Stomach (tissue), 9 donors: Measurements from ENCODE around the gene ROS1. TPM values are rescaled to one million over a fixed set of nuclear protein-coding genes. Genes with fewer than 3 reads are reported as not detected.

ENCODE experiments used
- DNase-seq, 2 donors: peaks; one replicate each; pipeline versions ENCODE4 v3.0.0 to v3.0.0-alpha.2; 2013 to 2019
- H3K27ac ChIP-seq, 5 donors: fragments of 200-600 bp in 4 of 5; sonication (generic) in 4 of 5; one replicate each; pipeline ENCODE4 v1.5.1; 2013 to 2019; ENCODE audit warnings: mild to moderate bottlenecking in 1 of 5, moderate library complexity in 1 of 5
- H3K27me3 ChIP-seq, 3 donors: fragments of 200-600 bp; sonication (generic); one replicate each; pipeline ENCODE4 v1.5.1; 2017 to 2019; ENCODE audit warnings: mixed run types in 1 of 3
- H3K36me3 ChIP-seq, 4 donors: fragments of 200-600 bp; sonication (generic); 1 replicate in 3 of 4; 2 replicates in 1 of 4; pipeline ENCODE4 v1.5.1; 2016 to 2019
- H3K4me1 ChIP-seq, 4 donors: fragments of 200-600 bp; sonication (generic); one replicate each; pipeline ENCODE4 v1.5.1; 2016 to 2019
- H3K4me3 ChIP-seq, 4 donors: fragments of 200-600 bp; sonication (generic) in 3 of 4; one replicate each; pipeline ENCODE4 v1.5.1; 2016 to 2019; ENCODE audit warnings: mild to moderate bottlenecking in 1 of 4
- H3K9me3 ChIP-seq, 4 donors: fragments of 200-600 bp; sonication (generic); one replicate each; pipeline ENCODE4 v1.5.1; 2016 to 2019
- EP300 ChIP-seq: sonication (generic); formaldehyde crosslinking; IDR thresholded peaks from one replicate; pipeline ENCODE4 v1.6.1; 2017; ENCODE audit warnings: antibody characterized with exemption
- POLR2A ChIP-seq, 4 donors: fragments of 450-650 bp; IDR thresholded peaks; one replicate each; pipeline ENCODE4 v1.6.1; 2016; ENCODE audit warnings: antibody characterized with exemption in 4 of 4, control low read depth in 2 of 4, mild to moderate bottlenecking in 1 of 4, moderate library complexity in 1 of 4
- POLR2AphosphoS5 ChIP-seq, 3 donors: sonication (generic); formaldehyde crosslinking; IDR thresholded peaks; one replicate each; pipeline ENCODE4 v1.6.1; 2016; ENCODE audit warnings: antibody characterized with exemption in 3 of 3
- WGBS, 5 donors: extraction: QIAGEN DNeasy Blood & Tissue Kit in 3 of 5; methylation state at CpG; one replicate each; pipeline versions ENCODE4 v1.1.5 to v1.1.7; 2013 to 2018; 5-methylcytosine and 5-hydroxymethylcytosine counted together
- intact Hi-C: fragments of 100-400 bp; cut with DNase I; formaldehyde crosslinking; loops from one replicate; pipeline ENCODE4 v1.15.1; 2023; ENCODE audit warnings: low total_unique reads
- polyA plus RNA-seq, 3 donors: library from polyadenylated mRNA; stranded (reverse); fragments of 200-250 nt; gene quantifications; one replicate each; pipeline ENCODE4 v1.2.3, GENCODE V29; 2013
- total RNA-seq, 5 donors: library from RNA; depleted of rRNA; stranded (reverse); fragments of >200 nt; gene quantifications; one replicate each; pipeline versions ENCODE4 v1.1.0 to v1.2.3, GENCODE V29; 2014 to 2016
- TF ChIP-seq, protein P1 (sequence below), 7 experiments: fragments of 450-650 bp in 4 of 7; fragments of 200-600 bp in 3 of 7; sonication (generic) in 3 of 7; IDR thresholded peaks; one replicate each; pipeline ENCODE4 v1.5.1; 2016 to 2019; ENCODE audit warnings: antibody characterized with exemption in 7 of 7, control low read depth in 2 of 7, mild to moderate bottlenecking in 1 of 7
- donor health status: healthy with polysubstance abuse.
- donor health status: Bipolar disorder and iron deficiency.
- donor health status: healthy.

The ROS1 gene
- total and polyA plus RNA-seq, 8 donors, result 0.08 to 4.3 (median 2.1) TPM; not detected in 4

DNA sequence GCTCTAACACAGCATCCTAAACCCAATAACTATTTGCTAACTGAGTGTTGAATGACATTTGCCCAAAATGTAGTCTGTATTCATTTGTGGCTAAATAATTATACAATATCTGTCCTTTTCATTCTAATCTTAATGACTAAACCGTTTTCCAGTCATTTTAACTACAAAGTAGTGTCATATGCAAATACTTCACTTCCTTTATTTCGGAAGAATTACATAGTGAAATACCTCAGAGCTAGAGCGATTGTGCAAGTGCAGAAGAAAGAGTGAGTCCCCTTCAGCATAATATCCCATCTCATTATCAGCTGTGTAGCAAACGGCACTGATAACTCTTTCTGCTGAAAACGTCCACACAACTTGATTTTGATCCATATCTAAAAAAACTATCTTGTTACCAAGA is 66.2 kb downstream of the ROS1 start:
- no peaks in the 10 kb centered on the region for H3K9me3 ChIP-seq
- no peaks in the 10 kb centered on the region for H3K4me1 ChIP-seq
- TF ChIP-seq EP300, result no peak
- no peak for TF ChIP-seq POLR2A (IDR thresholded peaks at IDR 0.05)
- no peak for TF ChIP-seq POLR2AphosphoS5 (IDR thresholded peaks at IDR 0.05)
- TF ChIP-seq, protein P1, sequence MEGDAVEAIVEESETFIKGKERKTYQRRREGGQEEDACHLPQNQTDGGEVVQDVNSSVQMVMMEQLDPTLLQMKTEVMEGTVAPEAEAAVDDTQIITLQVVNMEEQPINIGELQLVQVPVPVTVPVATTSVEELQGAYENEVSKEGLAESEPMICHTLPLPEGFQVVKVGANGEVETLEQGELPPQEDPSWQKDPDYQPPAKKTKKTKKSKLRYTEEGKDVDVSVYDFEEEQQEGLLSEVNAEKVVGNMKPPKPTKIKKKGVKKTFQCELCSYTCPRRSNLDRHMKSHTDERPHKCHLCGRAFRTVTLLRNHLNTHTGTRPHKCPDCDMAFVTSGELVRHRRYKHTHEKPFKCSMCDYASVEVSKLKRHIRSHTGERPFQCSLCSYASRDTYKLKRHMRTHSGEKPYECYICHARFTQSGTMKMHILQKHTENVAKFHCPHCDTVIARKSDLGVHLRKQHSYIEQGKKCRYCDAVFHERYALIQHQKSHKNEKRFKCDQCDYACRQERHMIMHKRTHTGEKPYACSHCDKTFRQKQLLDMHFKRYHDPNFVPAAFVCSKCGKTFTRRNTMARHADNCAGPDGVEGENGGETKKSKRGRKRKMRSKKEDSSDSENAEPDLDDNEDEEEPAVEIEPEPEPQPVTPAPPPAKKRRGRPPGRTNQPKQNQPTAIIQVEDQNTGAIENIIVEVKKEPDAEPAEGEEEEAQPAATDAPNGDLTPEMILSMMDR (IDR thresholded peaks at IDR 0.05), result no peak

DNA sequence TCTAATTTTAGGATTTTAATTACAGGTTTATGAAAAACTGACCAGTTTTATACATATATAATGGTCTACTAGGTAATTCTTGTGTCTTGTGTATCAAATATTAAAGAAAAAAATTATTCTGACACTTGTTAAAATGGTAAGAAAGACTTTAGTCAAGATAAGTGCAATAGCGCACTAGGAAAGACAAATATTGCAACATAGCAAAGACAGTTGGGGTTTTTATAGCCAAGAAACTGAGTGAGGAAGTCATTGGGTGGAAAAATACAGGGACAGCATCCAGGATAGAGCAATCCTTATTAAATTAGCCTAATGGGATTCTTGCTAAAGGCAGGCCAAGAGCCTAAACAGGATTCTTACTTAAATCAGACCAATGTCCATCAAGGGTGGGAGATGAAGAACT is 71.1 kb downstream of the ROS1 start:
- DNase-seq, result no peak
- WGBS, 5 donors, result 45 to 67% (median 50%) methylated on average over 1 of the region's 1 CpG
- no peaks in the 10 kb centered on the region for H3K9me3 ChIP-seq
- intact Hi-C loops, result no loop called here
- H3K4me3 ChIP-seq, result no peak overlapping the region
- peaks cover 0 to 4% (median 0%) of the 10 kb centered on the region in 4 donors for H3K4me1 ChIP-seq
- TF ChIP-seq POLR2A (IDR thresholded peaks at IDR 0.05) (no peak), EP300 (no peak), POLR2AphosphoS5 (IDR thresholded peaks at IDR 0.05) (no peak)
- TF ChIP-seq, protein P1 (IDR thresholded peaks at IDR 0.05), result no peak
- H3K27me3 ChIP-seq, result no peaks in the 10 kb centered on the region
- no peak overlapping the region for H3K27ac ChIP-seq
- H3K36me3 ChIP-seq, result no peaks in the 10 kb centered on the region

More for the DNA sequence above, 66.2 kb downstream of the ROS1 start:
- no peak overlapping the region for H3K4me3 ChIP-seq
- no peaks in the 10 kb centered on the region for H3K27me3 ChIP-seq
- WGBS, 5 donors, result 55 to 67% (median 61%) methylated on average over 5 of the region's 5 CpGs
- H3K36me3 ChIP-seq, result no peaks in the 10 kb centered on the region
- no peak for DNase-seq
- H3K27ac ChIP-seq, result no peak overlapping the region
- intact Hi-C loops, result no loop called here

DNA sequence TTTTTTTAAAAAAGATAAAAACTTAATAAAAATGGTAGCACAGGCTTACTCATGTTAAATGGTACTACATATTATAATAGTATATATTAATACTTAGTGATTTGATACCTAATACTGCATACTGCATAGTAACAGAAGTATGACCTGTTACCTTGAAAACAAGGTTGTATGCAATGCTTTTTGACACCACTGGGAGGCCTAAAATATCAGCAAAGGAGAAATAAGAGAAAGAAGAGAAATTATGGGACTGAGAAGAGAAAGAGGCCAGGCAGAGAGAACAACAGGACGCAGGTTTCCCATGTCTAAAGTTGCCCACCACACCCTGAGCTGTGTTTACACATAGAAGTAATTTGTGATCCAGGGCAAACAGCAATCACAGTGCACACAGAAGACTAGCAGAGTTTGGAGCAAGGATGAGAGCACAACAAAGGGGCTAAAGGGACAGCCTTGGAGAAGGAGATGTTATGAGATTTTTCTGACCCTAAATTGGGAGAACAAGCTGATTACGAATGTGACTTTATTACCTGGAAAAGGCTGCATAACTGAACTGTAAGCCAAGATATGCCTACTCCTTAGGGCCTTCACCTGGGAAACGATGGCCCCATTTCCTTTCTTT is 73.2 kb downstream of the ROS1 start:
- H3K4me3 ChIP-seq, result no peak overlapping the region
- intact Hi-C loops, result no loop called here
- peaks cover 0 to 4% (median 0%) of the 10 kb centered on the region in 4 donors for H3K4me1 ChIP-seq
- TF ChIP-seq, protein P1 (IDR thresholded peaks at IDR 0.05), result peak in 4 of 7 experiments; percentile 21 to 55 (median 44)
- no peak for TF ChIP-seq POLR2AphosphoS5 (IDR thresholded peaks at IDR 0.05)
- H3K27me3 ChIP-seq, result no peaks in the 10 kb centered on the region
- no peaks in the 10 kb centered on the region for H3K36me3 ChIP-seq
- peak in 1 of 2 donors; percentile 24 for DNase-seq
- H3K9me3 ChIP-seq, result no peaks in the 10 kb centered on the region
- no peak overlapping the region for H3K27ac ChIP-seq
- 53 to 67% (median 64%) methylated on average over 3 of the region's 3 CpGs for WGBS, 5 donors

DNA sequence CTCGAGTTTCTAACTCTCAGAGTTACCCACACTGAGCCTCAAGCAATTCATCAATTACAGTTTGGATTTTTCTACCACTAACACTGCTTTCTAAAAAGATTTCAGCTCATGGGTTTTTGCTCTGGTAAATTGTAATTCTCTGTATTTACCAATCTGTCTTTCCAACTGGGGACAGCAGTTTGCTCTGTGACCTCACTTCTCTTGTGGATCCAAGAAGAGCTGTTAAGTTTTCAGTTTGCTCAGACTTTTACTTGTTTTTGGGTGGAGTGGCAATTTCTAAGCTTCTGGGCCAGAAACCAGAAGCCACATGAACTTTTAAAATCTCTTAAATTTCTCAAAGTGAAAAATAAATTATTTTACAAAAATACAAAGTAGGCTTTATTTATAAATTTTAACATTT is 74.2 kb downstream of the ROS1 start:
- H3K27me3 ChIP-seq, result no peaks in the 10 kb centered on the region
- H3K36me3 ChIP-seq, result no peaks in the 10 kb centered on the region
- no peak overlapping the region for H3K27ac ChIP-seq
- WGBS, 5 donors, result 28 to 47% (median 37%) methylated on average over 1 of the region's 1 CpG
- H3K9me3 ChIP-seq, result no peaks in the 10 kb centered on the region
- DNase-seq, result no peak
- intact Hi-C loops, result no loop called here
- no peak overlapping the region for H3K4me3 ChIP-seq
- H3K4me1 ChIP-seq, result peaks cover 0 to 4% (median 0%) of the 10 kb centered on the region in 4 donors
- no peak for TF ChIP-seq EP300
- TF ChIP-seq POLR2AphosphoS5 (IDR thresholded peaks at IDR 0.05), result no peak
- TF ChIP-seq, protein P1 (IDR thresholded peaks at IDR 0.05), result no peak
- TF ChIP-seq POLR2A (IDR thresholded peaks at IDR 0.05), result no peak
